ENCODE results near the gene GAA. TPM values are rescaled to one million over a fixed set of nuclear protein-coding genes. Genes with fewer than 3 reads are reported as not detected.
"Not testable (repeated sequence)": the region's sequence is repeated elsewhere in the genome, so short reads cannot be mapped to it uniquely, and the experiment has no call there.

Gene GAA
- total RNA-seq, 1 experiment from 2014 or later: 7.5 TPM

DNA sequence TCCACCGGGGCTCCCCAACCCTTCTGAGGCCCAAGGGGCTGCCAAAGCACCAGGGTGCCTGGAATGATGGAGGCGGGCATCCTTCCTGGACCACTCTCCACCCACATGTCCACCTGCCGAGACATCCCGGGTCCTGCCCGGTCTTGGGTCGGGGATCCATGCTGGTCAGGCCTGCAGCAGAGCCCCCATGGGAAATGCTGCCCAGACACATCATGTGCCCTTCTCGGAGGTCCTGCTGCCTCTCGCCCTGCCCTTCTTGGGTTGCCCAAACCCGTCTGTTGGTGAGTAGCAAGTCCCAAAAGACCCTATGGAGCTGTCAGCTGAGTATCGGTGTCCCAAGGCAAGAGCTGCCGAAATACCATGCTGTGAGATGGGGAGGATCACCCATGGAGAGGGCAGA, 14.8 kb upstream of the GAA start:
- no peaks in the 10 kb centered on the region for H3K36me3 ChIP-seq (ENCODE audit: insufficient read depth, low read length, poor library complexity, severe bottlenecking)
- DNase-seq (ENCODE audit: low spot score): no peak
- TF ChIP-seq CTCF (conservative IDR thresholded peaks at IDR 0.05; ENCODE audit: low read depth, low read length) (no peak), EZH2 (IDR thresholded peaks at IDR 0.05; ENCODE audit: borderline replicate concordance, low read depth, low read length, poor library complexity, severe bottlenecking) (no peak)
- no peaks in the 10 kb centered on the region for H3K9me3 ChIP-seq (ENCODE audit: low read depth, low read length, poor library complexity, severe bottlenecking)
- ChIA-PET POLR2A (ENCODE audit: low non-redundant PET) (no interaction called here), CTCF (no interaction called here)
- H3K27ac ChIP-seq (ENCODE audit: low read depth, low read length, poor library complexity, severe bottlenecking): no peak overlapping the region
- intact Hi-C loops (cut with micrococcal nuclease; ENCODE audit: unreplicated experiment): no loop called here
- H3K4me1 ChIP-seq (ENCODE audit: insufficient read depth, low read length, poor library complexity, severe bottlenecking): no peaks in the 10 kb centered on the region
- no TSS peak for BruUV-seq (replicated peaks)
- no peak overlapping the region for H3K4me3 ChIP-seq (ENCODE audit: low read depth, low read length, poor library complexity, severe bottlenecking)
- no peaks in the 10 kb centered on the region for H3K27me3 ChIP-seq (replicated peaks; ENCODE audit: insufficient read depth, low read depth, low read length, poor library complexity)

DNA sequence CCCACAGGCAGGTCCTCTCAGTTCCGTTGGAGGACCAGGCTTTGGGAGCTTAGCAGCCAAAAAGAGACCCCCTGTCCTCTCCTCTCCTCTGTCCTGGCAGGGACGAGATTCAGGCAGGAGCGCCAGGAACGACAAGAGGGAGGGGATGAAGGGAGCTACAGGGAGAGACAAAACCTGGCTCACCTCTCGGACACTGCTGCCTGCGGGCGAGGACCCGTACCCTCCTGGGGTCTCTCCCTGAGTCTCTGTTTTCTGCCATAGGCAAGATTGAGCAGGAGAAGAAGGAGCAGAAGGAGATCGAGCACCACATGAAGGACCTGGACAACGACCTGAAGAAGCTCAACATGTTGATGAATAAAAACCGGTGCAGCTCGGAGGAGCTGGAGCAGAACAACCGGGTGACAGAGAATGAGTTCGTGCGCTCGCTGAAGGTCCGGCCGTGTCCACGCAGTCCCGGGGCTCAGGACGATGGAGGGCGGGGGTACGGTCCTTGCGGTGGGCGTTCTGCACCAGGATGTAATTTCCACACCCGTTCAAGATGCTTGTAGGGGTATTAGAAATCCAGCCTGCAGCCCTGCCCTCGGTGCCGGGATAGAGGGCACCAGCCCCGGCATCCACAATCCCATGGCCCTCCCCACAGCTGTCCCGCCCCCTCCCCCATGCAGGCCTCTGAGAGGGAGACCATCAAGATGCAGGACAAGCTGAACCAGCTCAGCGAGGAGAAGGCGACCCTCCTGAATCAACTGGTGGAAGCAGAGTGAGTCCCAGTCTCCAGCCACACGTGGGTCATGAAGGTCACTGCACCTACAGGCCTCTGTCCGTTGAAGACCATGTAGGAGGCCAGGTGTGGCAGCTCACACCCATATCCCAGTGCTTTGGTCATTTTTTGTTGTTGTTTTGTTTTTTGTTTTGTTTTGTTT, 13.8 kb upstream of the GAA start:
- DNase-seq (ENCODE audit: low spot score): no peak
- Histone ChIP-seq H3K27me3 (replicated peaks; ENCODE audit: insufficient read depth, low read depth, low read length, poor library complexity) (no peaks in the 10 kb centered on the region), H3K4me1 (ENCODE audit: insufficient read depth, low read length, poor library complexity, severe bottlenecking) (no peaks in the 10 kb centered on the region), H3K4me3 (ENCODE audit: low read depth, low read length, poor library complexity, severe bottlenecking) (no peak overlapping the region), H3K9me3 (ENCODE audit: low read depth, low read length, poor library complexity, severe bottlenecking) (no peaks in the 10 kb centered on the region), H3K36me3 (ENCODE audit: insufficient read depth, low read length, poor library complexity, severe bottlenecking) (no peaks in the 10 kb centered on the region), H3K27ac (ENCODE audit: low read depth, low read length, poor library complexity, severe bottlenecking) (no peak overlapping the region)
- TF ChIP-seq EZH2 (IDR thresholded peaks at IDR 0.05; ENCODE audit: borderline replicate concordance, low read depth, low read length, poor library complexity, severe bottlenecking) (no peak), CTCF (conservative IDR thresholded peaks at IDR 0.05; ENCODE audit: low read depth, low read length) (no peak)
- intact Hi-C loops (cut with micrococcal nuclease; ENCODE audit: unreplicated experiment): no loop called here
- CTCF ChIA-PET: no interaction called here
- no TSS peak for BruUV-seq (replicated peaks)
- POLR2A ChIA-PET (ENCODE audit: low non-redundant PET): no interaction called here

DNA sequence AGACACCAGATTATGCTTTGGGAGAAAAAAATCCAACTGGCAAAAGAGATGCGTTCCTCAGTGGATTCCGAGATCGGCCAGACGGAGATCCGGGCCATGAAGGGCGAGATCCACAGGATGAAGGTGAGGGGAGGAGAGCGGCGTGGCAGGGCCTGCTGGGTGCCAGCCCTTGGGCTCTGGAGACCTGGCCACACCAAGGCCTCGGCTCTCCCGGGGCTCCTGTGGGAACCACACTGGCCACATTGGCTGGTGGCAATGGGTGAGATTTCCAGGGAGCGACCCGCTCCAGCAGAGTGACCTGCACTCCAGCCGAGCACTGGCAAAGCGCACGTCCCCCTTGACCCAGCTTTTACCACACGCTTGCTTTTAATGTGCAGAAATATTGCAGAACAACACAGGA, 11.6 kb upstream of the GAA start:
- intact Hi-C loops (cut with micrococcal nuclease; ENCODE audit: unreplicated experiment): no loop called here
- H3K9me3 ChIP-seq (ENCODE audit: low read depth, low read length, poor library complexity, severe bottlenecking): no peaks in the 10 kb centered on the region
- POLR2A ChIA-PET (ENCODE audit: low non-redundant PET): no interaction called here
- DNase-seq (ENCODE audit: low spot score): no peak
- H3K36me3 ChIP-seq (ENCODE audit: insufficient read depth, low read length, poor library complexity, severe bottlenecking): no peaks in the 10 kb centered on the region
- no peaks in the 10 kb centered on the region for H3K4me1 ChIP-seq (ENCODE audit: insufficient read depth, low read length, poor library complexity, severe bottlenecking)
- CTCF ChIA-PET: interaction anchor here (1.5 kb wide), 1 partner anchor 12 kb away, joined by 4 read pairs; the partner anchor contains the start of gene GAA
- H3K27me3 ChIP-seq (replicated peaks; ENCODE audit: insufficient read depth, low read depth, low read length, poor library complexity): no peaks in the 10 kb centered on the region
- BruUV-seq (replicated peaks): no TSS peak
- TF ChIP-seq EZH2 (IDR thresholded peaks at IDR 0.05; ENCODE audit: borderline replicate concordance, low read depth, low read length, poor library complexity, severe bottlenecking) (no peak), CTCF (conservative IDR thresholded peaks at IDR 0.05; ENCODE audit: low read depth, low read length) (no peak)
- no peak overlapping the region for H3K4me3 ChIP-seq (ENCODE audit: low read depth, low read length, poor library complexity, severe bottlenecking)
- H3K27ac ChIP-seq (ENCODE audit: low read depth, low read length, poor library complexity, severe bottlenecking): no peak overlapping the region

- DNase-seq (ENCODE audit: low spot score); H3K36me3 ChIP-seq (ENCODE audit: insufficient read depth, low read length, poor library complexity, severe bottlenecking); intact Hi-C loops (cut with micrococcal nuclease; ENCODE audit: unreplicated experiment); H3K9me3 ChIP-seq (ENCODE audit: low read depth, low read length, poor library complexity, severe bottlenecking); BruUV-seq (replicated peaks); H3K27me3 ChIP-seq (replicated peaks; ENCODE audit: insufficient read depth, low read depth, low read length, poor library complexity); H3K4me1 ChIP-seq (ENCODE audit: insufficient read depth, low read length, poor library complexity, severe bottlenecking); H3K27ac ChIP-seq (ENCODE audit: low read depth, low read length, poor library complexity, severe bottlenecking); POLR2A ChIA-PET (ENCODE audit: low non-redundant PET); CTCF ChIA-PET; H3K4me3 ChIP-seq (ENCODE audit: low read depth, low read length, poor library complexity, severe bottlenecking): not testable (repeated sequence)
Observed at GRCh38 chr17:80090164-80090563, 11.2 kb upstream of the GAA start.

All from A673 (cell line).